GM03348 (cell line): ENCODE measurements around the gene MED12L.
"Not testable (repeated sequence)": the region's sequence is repeated elsewhere in the genome, so short reads cannot be mapped to it uniquely, and the experiment has no call there.

ENCODE experiments used
- DNase-seq: peaks from one replicate; pipeline ENCODE4 v3.0.0; 2012; ENCODE audit warnings: low spot score

Gene MED12L, protein sequence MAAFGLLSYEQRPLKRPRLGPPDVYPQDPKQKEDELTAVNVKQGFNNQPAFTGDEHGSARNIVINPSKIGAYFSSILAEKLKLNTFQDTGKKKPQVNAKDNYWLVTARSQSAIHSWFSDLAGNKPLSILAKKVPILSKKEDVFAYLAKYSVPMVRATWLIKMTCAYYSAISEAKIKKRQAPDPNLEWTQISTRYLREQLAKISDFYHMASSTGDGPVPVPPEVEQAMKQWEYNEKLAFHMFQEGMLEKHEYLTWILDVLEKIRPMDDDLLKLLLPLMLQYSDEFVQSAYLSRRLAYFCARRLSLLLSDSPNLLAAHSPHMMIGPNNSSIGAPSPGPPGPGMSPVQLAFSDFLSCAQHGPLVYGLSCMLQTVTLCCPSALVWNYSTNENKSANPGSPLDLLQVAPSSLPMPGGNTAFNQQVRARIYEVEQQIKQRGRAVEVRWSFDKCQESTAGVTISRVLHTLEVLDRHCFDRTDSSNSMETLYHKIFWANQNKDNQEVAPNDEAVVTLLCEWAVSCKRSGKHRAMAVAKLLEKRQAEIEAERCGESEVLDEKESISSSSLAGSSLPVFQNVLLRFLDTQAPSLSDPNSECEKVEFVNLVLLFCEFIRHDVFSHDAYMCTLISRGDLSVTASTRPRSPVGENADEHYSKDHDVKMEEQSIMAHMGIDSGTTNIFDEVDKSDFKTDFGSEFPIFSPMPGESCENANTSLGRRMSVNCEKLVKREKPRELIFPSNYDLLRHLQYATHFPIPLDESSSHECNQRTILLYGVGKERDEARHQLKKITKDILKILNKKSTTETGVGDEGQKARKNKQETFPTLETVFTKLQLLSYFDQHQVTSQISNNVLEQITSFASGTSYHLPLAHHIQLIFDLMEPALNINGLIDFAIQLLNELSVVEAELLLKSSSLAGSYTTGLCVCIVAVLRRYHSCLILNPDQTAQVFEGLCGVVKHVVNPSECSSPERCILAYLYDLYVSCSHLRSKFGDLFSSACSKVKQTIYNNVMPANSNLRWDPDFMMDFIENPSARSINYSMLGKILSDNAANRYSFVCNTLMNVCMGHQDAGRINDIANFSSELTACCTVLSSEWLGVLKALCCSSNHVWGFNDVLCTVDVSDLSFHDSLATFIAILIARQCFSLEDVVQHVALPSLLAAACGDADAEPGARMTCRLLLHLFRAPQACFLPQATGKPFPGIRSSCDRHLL (N-terminal part only)

DNA sequence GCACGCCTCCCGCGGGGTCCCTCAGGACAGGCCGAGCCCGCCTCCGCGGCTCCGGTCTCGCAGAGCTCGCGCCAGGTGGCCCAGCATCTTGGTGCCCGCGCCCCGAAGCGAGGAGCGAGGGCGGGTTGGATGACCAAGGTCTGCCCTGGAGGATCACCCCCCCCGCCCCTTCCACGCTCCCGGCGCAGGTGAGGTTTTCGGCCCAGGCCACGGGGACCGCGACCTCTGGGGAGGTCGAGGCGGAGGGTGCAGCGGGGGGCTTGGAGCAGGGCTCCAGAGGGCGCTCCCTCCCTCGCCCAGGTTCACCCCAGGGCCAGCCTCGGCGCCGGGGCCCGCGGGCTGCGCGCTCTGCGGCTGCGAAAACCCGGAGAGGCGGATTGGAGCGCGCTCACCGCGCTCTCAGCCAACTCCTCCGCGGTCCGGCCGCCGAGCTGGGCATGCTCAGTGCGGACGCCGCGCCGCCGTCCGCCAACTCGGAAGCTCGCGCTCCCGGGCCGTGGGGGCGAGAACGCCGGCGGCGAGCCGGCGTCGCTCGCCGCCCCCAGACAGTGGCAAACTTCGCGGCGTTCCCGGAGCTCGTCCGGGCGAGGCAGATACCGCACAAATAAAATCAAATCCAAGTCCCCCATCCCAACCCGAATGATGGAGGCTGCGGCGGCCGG, at the start of gene MED12L:
MED12L (plus strand) TSS at position 438 of the 662 bp plus-strand sequence. CDS start 1,263 bp downstream, outside the sequence.
- DNase-seq, result peak; percentile 96

DNA sequence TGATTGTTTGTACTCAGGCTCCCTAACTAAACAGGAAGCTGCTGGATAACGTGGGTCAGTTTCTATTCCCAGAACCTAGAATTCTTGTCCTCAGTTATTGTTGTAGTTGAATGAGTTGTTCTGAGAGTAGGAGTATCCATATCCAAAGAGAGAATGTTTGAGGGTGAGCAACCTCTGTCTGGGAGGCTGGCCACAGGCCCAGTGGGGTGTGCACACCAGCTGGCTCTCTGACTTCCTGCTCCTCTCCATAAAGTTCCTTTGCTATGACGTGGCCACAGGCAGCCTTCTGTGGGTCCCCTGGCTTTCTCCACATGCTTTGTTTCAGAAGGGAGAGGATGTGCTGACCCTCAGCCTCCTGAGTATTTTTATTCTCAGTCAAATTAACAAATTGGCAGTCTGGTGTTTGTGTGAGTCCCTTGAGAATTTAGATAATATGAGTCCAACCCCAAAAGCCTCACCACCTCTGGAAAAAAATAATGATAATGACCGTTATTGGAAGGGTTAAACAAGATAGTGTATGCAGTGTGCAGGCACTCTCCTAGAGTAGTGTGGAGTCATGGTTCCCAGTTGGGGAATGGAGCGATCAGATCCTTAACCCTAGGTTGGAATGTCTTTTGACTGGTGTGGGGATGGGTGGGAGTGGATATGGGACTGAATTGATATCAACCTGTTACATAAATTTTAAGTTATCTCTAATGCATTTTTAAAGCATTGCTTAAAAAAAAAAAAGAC, 47.6 kb upstream of the MED12L start:
- DNase-seq, result peak; percentile 91

DNA sequence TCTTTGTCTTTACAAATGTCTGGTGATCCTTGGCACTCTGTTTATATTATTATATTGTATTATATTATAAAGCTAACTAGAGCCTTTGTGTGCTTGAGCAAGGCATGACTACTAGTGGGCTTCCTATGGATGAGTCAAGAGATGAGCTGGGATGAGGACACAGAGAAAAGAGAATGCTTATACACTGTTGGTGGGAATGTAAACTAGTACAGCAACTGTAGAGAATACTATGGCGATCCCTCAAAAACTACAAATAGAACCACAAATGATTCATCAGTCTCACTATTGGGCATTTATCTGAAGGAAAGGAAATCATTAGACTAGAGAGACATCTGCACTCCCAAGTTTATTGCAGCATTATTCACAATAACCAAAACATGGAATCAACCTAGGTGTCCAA, 40.8 kb upstream of the MED12L start:
- no peak for DNase-seq

DNA sequence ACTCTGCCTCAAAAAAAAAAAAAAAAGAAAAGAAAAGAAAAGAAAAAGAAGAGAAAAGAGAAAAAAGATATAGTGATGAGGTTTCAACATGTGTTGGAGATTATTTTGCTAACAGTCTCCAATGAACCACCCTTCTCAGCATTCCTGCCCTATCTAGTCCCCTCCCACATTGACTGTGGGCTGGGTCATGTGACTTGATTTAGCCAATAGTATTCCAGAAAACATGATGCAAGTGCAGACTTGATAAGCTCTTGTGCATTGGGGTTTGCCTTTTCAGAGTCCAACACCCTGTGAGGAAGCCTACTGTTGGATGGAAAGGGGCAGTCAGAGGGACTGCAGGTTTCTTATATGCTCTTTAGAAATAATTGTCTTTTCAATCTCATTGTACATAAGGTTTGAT, 37.8 kb upstream of the MED12L start:
- DNase-seq, result no peak

DNA sequence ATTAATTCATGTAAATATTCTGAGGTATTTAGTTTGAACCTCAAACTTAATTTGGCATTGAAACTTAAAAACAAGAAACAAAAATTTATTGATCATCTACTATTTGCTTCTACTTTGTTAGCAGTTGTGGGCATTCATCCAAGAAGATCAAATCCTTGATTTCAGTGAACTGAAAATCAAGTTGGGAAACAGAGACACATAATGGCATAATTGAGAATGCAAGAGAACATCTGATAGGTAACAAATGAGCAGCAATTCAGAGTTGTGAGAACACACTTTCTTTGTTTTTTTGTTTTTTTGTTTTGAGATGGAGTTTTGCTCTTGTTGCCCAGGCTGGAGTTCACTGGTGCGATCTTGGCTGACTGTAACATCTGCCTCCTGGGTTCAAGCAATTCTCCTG, 33.9 kb upstream of the MED12L start:
- no peak for DNase-seq

DNA sequence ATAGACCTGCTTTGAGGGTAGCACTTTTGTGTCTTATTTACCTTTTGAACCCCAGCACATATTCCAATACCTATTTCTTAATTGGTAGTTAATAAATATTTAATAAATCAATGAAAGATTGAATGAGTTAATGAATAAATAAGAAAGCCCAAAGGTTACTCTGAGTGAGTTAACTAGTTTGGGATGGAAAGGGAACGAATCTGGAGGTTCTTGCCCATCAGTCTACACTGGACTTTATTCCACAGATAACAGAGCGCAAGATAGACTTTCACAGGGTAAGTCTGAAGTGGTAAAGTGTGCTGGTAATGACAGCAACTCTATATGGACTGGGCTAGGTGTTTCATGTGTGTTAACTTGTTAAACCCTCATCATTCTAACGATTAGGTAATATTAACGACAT, 33.1 kb upstream of the MED12L start:
- no peak for DNase-seq

DNA sequence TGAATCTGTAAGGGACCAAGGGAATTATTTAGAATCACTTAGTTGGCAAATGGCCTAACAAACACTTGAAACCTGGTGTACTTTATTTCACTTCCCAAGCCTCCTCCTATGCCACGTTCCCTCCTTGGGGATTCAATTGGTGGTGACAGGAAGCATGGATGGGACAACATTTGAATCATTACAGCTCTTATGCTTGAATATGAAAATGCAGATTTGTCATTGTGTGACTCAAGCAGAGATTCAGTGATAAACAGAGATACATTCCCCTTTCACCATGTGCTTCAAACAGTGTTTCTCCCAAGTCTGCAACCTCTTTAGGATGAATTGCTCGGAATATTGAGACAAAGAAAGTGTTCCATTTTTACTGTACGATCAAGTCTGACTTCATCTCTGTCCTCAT, 32.7 kb upstream of the MED12L start:
- DNase-seq, result no peak

DNA sequence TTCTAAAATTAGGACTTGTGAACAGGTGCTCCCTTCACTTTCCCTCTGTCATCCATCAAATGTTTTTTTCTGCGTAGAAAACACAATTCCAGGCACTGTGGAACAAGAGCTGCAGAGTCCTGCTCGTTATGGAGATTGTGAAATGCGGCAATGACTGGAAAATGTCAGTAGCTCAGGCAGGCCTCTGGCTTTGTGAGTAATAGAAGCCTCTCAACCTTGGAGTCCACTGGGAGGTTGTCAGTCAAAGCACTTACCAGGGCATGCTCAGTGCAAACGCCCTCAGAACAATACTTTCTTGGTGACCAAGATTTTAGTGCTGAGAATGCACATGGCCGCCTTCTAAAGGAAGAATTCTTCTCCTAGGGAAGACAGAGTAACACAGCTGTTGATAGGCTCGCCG, 26.7 kb upstream of the MED12L start:
- DNase-seq, result no peak

DNA sequence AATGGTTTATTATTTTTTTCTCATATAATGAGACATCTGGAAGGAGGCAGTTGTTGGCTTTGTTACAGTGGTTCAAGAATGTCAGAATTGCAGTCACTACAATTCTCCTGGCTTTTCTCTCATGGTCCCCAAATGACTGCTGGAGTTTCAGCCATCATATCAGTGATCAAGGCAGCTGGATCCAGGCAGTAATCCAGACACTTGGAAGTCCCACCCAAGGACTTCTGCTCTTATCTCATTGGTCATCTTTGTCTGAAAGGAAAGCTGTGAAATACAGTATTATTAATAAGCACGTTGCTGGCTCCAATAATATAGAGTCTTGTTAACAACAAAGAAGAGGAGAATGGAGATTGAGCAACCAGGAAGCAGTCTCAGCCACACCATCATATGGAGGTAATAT, 22.9 kb upstream of the MED12L start:
- peak; percentile 12 for DNase-seq

DNA sequence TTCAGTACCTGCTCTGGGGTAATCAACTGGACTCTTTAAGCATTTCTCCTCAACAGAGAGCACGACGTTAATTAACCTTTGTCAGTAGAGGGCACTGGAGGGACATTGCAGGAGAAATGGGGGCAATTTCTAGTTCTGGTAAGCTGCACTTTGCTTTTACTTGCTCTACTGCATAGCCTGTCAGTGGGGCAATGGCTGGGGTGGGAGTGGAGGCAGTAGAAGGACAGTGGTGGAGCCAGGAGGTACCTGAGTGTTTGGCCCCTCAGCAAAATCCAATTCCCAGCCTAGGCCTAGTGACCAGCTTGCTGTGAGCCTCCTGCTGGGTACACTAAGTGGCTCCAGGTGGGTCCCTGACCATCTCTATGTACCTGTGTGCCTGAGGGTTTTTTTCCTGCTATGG, 18.3 kb upstream of the MED12L start:
- no peak for DNase-seq

DNA sequence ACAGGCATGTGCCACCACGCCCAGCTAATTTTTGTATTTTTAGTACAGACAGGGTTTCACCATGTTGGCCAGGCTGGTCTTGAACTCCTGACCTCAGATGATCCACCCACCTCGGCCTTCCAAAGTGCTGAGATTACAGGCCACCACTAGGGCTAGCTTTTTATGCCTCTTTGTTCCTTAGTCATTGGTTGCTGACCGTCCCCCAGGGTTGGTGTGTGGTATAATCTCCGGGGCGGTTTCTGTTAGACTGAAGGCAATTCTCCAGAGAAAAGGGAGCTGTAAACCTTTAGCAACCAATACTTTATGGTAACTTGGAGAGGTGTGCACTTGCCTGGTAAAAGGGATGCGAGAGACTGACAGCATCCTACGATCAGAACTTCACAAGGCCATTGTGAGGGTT, 12.6 kb upstream of the MED12L start:
- not testable (repeated sequence) for DNase-seq

DNA sequence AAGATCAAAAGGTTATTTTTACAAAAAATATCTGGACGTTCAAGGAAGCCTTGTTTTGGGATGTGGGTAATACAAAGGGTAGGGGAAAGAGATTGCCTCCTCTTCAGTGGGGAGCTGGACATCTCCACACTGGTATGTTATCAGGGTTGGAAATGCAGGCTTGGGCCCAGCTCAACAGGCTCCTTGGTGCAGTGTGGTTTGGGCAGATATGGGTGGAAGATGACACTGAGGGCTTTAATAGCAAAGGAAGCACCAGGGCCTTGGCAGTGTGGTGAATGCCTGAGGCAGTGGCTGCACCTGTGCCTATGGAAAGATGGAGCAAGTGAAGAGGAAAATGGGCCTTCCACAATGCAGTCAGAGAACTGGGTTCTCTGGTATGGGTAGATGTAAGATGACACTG, 11.2 kb upstream of the MED12L start:
- DNase-seq, result no peak

DNA sequence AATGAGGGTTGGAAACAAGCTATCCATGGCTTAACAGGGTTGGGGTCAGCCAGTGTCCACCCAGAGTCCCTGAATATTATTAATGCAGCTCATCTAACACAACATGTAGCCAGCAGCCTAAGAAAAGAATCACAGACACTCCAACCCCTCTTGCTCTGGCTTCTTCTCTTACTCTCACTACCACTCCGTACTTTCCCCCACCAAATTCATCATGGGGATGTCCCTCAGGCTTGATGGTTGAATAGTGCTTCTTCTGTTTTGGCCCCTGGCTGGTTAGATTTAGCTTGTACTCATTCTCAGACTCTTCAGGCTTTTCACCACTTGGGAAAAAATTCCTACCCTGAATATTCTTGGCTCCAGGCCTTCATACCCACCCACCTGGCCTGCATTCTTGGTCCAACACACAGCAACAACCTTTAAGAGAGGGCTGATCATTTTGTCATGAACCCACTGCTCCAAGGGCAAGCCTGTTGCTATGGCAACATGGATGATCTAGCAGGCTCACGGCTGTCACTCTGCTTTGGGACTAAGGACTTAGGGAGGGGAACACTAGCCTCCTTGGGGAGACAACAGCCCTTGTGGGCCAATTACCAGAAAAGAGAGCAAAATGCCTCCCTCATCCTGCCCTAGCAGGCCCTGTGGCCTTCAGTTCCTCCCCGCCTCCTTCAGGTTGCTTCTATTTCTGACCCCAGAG, 9.4 kb upstream of the MED12L start:
- DNase-seq, result no peak

DNA sequence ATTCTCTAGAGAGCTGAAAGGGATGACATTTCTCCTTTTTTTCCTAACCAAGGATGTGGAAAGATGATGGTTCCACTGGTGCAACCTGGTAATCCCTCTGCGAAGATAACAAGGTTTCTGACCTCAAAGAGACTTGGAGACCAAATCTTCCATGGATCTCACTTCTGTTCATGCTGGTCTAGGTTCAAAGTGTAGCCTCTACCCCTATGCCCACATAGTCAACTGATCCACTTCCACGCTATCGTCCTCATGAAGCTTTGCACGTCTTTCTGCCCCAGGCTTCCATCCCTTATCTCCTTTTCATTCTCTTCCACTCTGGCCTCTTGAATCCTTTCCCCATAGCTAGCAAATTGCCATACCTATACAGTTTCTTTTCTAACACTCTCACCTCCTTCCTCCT, 8.8 kb upstream of the MED12L start:
- no peak for DNase-seq

DNA sequence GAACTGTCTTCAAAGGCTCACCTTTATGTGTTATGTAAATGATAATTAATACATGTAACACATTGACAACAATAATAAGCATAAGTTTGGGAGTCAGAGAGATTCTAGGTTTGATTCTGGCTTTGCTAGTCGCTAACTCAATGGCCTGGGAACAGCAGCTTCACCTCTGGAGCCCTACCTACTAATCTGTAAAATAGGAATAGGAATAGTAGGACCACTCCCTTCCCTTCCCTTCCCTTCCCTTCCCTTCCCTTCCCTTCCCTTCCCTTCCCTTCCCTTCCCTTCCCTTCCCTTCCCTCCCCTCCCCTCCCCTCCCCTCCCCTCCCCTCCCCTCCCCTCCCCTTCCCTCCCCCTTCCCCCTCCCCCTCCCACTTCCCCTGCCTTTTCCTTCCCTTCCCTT, 4.4 kb upstream of the MED12L start:
- not testable (repeated sequence) for DNase-seq

DNA sequence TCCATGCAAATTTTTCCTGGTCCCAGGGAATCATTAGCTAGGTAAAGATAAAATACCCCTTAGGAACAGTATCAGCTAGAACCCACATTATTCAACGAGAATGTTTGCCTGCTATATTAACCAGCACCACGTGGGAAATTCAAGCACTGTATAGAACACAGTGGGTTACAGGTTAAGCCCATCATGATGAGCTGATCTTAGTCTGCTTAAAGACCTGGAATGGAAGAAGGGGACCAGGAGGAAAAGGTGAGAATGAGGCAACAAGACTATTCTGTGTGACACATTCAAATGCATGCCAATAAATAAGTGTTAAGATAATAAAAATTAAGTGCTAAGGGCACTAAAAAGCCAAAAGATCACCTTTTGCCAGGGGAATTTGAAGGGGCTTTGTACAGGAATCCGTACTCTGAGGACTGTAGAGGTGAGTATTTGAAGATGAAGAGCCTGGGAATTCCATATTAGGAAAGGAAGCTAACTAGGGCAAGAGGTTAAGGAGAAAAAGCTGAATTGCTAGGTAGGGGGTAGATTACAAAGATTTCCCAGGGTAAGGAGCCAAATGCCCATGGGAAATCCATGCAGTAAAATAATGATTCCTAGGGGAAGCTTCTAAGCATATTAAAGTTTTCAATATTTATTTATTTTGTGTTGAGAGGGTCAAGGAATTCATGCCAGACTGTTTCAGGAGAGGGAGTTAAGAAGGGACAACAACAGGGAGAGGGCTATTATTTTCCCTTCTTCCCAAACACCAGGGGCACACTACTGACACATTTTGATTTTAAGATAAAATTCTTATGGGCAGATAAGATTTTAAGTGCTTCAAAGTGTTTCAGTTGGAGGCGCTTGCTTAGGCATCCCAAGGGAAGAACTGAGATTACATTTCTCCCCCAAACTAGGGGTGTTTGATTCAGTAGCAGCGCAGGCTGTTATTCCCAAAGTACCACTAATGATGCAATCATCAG, 2.3 kb upstream of the MED12L start:
- DNase-seq, result no peak

DNA sequence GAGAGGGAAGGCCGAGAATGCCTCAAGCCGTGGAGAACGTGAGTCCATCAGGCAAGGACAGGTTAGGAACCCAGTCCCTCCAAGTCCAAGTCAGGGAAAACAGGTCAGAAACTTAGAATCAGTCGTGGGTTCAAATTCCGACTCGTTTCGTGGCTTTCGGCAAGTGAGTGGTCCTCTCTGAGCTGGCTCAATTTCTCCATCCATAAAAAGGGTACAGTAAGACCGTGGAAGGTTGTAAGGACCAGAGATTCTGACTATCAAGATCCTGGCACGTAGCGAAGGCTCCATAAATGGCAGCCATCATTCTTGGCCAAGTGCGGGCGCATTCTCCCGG, 604 bp upstream of the MED12L start:
- DNase-seq, result no peak

DNA sequence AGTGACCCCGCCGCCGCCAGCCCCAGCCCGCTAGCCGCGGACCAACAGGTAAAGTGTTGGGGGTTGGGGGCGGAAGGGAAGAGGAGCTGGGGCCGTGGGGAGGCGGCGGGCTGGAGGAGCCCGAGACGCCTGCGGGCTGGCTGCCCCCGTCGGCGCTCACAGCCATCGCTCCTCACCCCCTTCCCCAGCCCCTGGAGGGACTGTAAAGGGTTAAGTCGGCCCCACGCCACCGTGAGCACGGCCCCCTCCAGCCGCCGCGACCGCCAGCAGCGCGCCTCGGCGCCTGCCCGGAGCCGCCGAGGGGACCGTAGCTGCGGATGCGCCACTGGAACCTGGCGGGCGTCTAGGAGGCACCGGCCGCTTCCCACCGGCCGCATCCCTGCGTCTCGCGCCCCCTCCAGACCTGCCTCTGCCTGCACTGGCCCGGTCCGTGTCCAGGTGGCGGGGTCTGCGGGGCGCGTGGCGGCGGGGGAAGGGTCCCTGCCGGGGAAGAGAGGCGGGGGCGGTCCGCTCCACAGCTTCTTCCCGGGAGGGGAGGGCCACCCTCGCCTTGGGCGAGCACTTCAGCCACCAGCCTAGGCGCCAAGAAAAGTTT, 522 bp downstream of the MED12L start:
- peak; percentile 51 for DNase-seq
